Parathyroid adenoma (tissue), 2 donors: ENCODE data around the gene CHID1.

Source experiments
- H2AFZ ChIP-seq: fragments of 300-600 bp; sonication (generic); one replicate; pipeline ENCODE4 v1.7.0; 2017; ENCODE audit warnings: antibody characterized with exemption, mild to moderate bottlenecking
- H3K27ac ChIP-seq: fragments of 300-600 bp; sonication (generic); one replicate; pipeline ENCODE4 v1.7.0; 2017
- H3K27me3 ChIP-seq: fragments of 300-600 bp; sonication (generic); one replicate; pipeline ENCODE4 v1.7.0; 2017; ENCODE audit warnings: low read length; ENCODE audit not compliant: control insufficient read depth, insufficient read depth
- H3K36me3 ChIP-seq: fragments of 300-600 bp; sonication (generic); one replicate; pipeline ENCODE4 v1.7.0; 2017; ENCODE audit warnings: low read length; ENCODE audit not compliant: control insufficient read depth, insufficient read depth
- H3K4me1 ChIP-seq: fragments of 300-600 bp; sonication (generic); one replicate; pipeline ENCODE4 v1.7.0; 2017; ENCODE audit warnings: control low read depth
- H3K4me2 ChIP-seq: fragments of 300-600 bp; sonication (generic); one replicate; pipeline ENCODE4 v1.7.0; 2017; ENCODE audit warnings: low read length
- H3K4me3 ChIP-seq: fragments of 300-600 bp; sonication (generic); one replicate; pipeline ENCODE4 v1.7.0; 2017; ENCODE audit warnings: low read depth, low read length
- H3K79me2 ChIP-seq: fragments of 300-600 bp; sonication (generic); one replicate; pipeline ENCODE4 v1.7.0; 2017; ENCODE audit warnings: control low read depth
- H3K9ac ChIP-seq: fragments of 300-600 bp; sonication (generic); one replicate; pipeline ENCODE4 v1.7.0; 2017; ENCODE audit warnings: mild to moderate bottlenecking
- H3K9me3 ChIP-seq: fragments of 300-600 bp; sonication (generic); one replicate; pipeline ENCODE4 v1.7.0; 2017; ENCODE audit warnings: low read length; ENCODE audit not compliant: control insufficient read depth
- CTCF ChIP-seq: fragments of 300-600 bp; sonication (generic); IDR thresholded peaks from one replicate; pipeline ENCODE4 v1.7.0; 2017; ENCODE audit warnings: antibody characterized with exemption, mild to moderate bottlenecking
- donor health status: primary hyperparathyroidism.

CHID1 gene

GRCh38 chr11:836274-836673 is 74.3 kb downstream of the CHID1 start:
- H3K4me3 ChIP-seq, result no peak overlapping the region
- H3K27me3 ChIP-seq, result no peaks in the 10 kb centered on the region
- H3K36me3 ChIP-seq, result no peaks in the 10 kb centered on the region
- H3K4me1 ChIP-seq, result peaks cover 5% of the 10 kb centered on the region
- no peak overlapping the region for H3K27ac ChIP-seq
- no peak overlapping the region for H3K4me2 ChIP-seq
- H2AFZ ChIP-seq, result no peak overlapping the region
- H3K79me2 ChIP-seq, result no peaks in the 10 kb centered on the region
- H3K9me3 ChIP-seq, result no peaks in the 10 kb centered on the region
- no peak for TF ChIP-seq CTCF
- no peak overlapping the region for H3K9ac ChIP-seq

GRCh38 chr11:834371-835316 is 76.0 kb downstream of the CHID1 start:
- peak overlapping the region; percentile 22 for H3K4me3 ChIP-seq
- no peaks in the 10 kb centered on the region for H3K79me2 ChIP-seq
- no peaks in the 10 kb centered on the region for H3K27me3 ChIP-seq
- H3K4me1 ChIP-seq, result peaks cover 2% of the 10 kb centered on the region
- no peaks in the 10 kb centered on the region for H3K36me3 ChIP-seq
- no peak overlapping the region for H3K9ac ChIP-seq
- no peak for TF ChIP-seq CTCF
- H3K4me2 ChIP-seq, result peak overlapping the region; percentile 47
- H3K27ac ChIP-seq, result no peak overlapping the region
- no peaks in the 10 kb centered on the region for H3K9me3 ChIP-seq
- H2AFZ ChIP-seq, result no peak overlapping the region

- H3K4me2 ChIP-seq, result peak overlapping the region; percentile 67
- peaks cover 2% of the 10 kb centered on the region for H3K4me1 ChIP-seq
- H3K4me3 ChIP-seq, result peak overlapping the region; percentile 54
- no peaks in the 10 kb centered on the region for H3K36me3 ChIP-seq
- no peaks in the 10 kb centered on the region for H3K9me3 ChIP-seq
- H3K27me3 ChIP-seq, result no peaks in the 10 kb centered on the region
- H3K79me2 ChIP-seq, result no peaks in the 10 kb centered on the region
- H2AFZ ChIP-seq, result no peak overlapping the region
- H3K9ac ChIP-seq, result no peak overlapping the region
- H3K27ac ChIP-seq, result no peak overlapping the region
- TF ChIP-seq CTCF, result no peak
These were observed 76.7 kb downstream of the CHID1 start for GRCh38 chr11:833849-834311.

GRCh38 chr11:833114-833791 is 77.4 kb downstream of the CHID1 start:
- TF ChIP-seq CTCF, result no peak
- Histone ChIP-seq H3K4me2 (peak overlapping the region; percentile 67), H3K9me3 (no peaks in the 10 kb centered on the region), H2AFZ (peak overlapping the region; percentile 45), H3K9ac (no peak overlapping the region), H3K36me3 (no peaks in the 10 kb centered on the region), H3K27ac (no peak overlapping the region), H3K27me3 (no peaks in the 10 kb centered on the region), H3K4me1 (peaks cover 2% of the 10 kb centered on the region), H3K4me3 (peak overlapping the region; percentile 54), H3K79me2 (no peaks in the 10 kb centered on the region)
